UCSD-AML1 (cell line): ENCODE data around the gene CELA1.
"Not testable (repeated sequence)": the region's sequence is repeated elsewhere in the genome, so short reads cannot be mapped to it uniquely, and the experiment has no call there.

Source experiments
- DNase-seq: peaks from one replicate; lab custom pipeline; 2025; ENCODE audit not compliant: unreplicated experiment; lab: John Stamatoyannopoulos, UW

The CELA1 gene

DNA sequence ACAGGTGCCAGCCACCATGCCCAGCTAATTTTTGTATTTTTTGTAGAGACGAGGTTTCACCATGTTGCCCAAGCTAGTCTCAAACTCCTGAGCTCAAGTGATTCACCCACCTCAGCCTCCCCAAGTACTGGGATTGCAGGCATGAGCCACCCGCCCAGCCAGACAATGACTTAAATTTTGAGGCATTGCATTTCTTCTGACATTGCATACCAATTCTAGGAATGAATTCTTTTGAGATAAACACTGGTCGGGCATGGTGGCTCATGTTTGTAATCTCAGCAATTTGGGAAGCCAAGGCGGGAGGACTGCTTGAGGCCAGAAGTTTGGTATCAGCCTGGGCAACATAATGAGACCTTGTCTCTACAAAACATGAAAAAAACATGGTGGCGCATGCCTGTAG lies 2.5 kb upstream of the CELA1 start:
- DNase-seq: no peak

DNA sequence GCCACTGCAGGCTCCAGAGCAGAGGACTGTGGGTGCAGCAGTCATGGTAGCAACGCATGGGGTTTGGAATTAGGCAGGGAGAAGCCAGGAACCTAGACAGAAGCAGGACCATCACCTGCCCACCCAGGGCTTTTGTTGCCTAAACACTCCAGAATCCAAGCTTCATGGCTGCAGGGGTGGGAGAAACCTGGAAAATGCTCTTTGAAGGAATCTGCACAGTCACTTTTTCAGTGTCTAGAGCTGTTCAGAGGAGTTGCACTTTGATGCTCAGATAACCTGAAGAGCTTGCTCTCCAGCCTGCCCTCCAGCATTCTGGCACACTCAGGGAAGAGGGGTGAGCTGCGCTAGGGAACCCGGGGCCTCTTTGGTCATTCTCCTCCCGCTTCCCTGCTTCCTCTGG lies 1.6 kb upstream of the CELA1 start:
- DNase-seq: no peak

DNA sequence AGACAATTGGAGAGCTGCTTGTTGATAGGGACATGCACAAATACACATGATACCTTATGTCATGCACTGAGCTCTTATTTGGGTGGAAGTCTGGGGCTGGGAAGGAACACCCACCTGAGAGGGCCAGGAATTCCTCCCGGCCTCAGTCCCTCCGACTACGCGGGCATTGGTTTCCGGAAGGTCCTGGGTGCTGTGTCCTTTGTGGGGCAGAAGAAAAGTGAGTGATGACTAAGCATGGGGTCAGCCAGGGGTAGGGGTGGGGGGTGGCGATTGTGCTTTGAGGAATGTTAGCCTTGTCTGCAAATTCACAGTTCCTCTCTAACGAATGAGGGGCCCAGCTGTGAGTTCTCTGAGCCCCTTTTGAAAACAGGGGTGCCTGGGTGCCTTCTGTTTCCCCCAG lies 798 bp downstream of the CELA1 start:
- no peak for DNase-seq

DNA sequence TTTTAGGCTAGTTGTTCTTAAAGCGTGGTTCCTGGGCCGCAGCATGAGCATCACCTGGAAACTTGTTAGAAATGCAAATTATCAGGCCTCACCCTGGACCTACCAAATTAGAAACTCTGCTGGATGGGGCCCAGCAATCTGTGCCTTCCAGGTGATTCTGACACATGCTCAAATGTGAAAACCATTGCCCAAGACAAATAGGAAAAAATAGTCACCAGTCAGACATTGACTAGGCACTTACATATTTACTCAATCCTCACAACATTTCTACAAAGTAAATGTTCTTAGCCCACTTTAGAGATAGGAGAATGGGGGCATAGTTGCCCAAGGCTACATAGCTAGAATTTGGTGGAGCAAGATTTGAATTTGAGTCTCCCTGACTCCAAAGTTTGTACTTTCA lies 3.3 kb downstream of the CELA1 start:
- no peak for DNase-seq

DNA sequence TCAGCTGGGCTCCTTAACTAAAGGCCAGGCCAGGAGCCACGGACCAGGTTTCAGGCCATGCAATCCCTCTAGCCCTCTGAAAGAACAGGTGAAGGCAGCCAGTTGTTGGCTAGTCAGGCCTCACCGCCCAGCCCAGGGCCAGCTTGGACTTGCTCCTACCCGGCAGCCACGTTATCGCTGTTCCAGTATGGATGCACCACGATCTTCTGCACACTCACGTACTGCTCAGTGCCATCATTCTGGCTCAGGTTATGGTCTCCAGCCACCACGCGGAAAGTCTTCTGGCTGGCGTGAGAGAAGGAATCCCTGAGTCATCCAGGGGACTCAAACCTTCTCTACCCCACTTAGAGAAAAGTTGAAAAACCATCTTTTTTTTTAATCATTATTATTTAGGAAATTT lies 4.1 kb downstream of the CELA1 start:
- DNase-seq: no peak

- DNase-seq: peak; percentile 64
Observed at GRCh38 chr12:51341251-51342007, 5.0 kb downstream of the CELA1 start.

GRCh38 chr12:51339750-51340149 lies 6.7 kb downstream of the CELA1 start:
- DNase-seq: no peak

DNA sequence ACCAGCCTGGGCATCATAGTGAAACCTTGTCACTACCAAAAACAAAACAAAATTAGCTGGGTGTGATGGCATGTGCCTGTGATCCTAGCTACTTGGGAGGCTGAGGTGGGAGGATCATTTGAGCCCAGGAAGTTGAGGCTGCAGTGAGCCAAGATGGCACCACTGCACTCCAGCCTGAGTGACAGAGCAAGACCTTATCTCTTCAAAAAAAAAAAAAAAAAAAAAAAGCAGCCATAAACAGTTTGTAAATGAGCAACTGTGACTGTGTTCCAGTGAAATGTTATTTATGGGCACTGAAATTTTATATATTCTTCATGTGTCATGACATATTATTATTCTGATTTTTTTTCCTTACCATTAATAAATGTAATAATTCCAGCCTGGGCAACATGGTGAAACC lies 9.1 kb downstream of the CELA1 start:
- DNase-seq: not testable (repeated sequence)

GRCh38 chr12:51335931-51336330 lies 10.5 kb downstream of the CELA1 start:
- DNase-seq: no peak

GRCh38 chr12:51334764-51335163 lies 11.7 kb downstream of the CELA1 start:
- no peak for DNase-seq

GRCh38 chr12:51333536-51333935 lies 12.9 kb downstream of the CELA1 start:
- DNase-seq: no peak

DNA sequence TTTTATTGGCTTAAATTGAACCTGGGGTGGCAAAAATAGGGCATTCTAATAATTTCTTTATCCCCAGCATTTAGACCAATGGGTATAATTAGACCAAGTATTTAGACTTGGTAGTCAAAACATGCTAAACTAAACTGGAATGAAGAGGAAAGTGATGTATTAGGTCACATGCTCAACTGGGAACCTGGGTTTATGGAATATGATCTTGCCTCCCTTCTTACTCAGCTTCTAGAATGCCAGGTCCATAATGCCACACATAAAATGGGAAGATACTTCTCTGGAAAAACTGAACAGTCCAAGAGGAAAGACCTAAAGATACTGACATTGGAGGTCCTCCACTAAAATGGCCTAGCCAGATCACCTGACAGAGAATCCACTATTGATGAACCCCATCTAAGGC lies 16.3 kb downstream of the CELA1 start:
- DNase-seq: no peak

GRCh38 chr12:51329742-51330141 lies 16.7 kb downstream of the CELA1 start:
- no peak for DNase-seq

- DNase-seq: no peak
Observed at GRCh38 chr12:51328587-51328986, 17.9 kb downstream of the CELA1 start.

- DNase-seq: peak; percentile 55
Observed at GRCh38 chr12:51326698-51327439, 19.6 kb downstream of the CELA1 start.

- no peak for DNase-seq
Observed at GRCh38 chr12:51324953-51325352, 21.5 kb downstream of the CELA1 start.

- DNase-seq: peak; percentile 90
Observed at GRCh38 chr12:51323966-51324895, 22.2 kb downstream of the CELA1 start, which contains the start of gene BIN2. Gene BIN2 (minus strand): TSS chr12:51324174. CDS start chr12:51324102, 72 bp downstream.

- DNase-seq: no peak
Observed at GRCh38 chr12:51323317-51323960, 23.0 kb downstream of the CELA1 start.

DNA sequence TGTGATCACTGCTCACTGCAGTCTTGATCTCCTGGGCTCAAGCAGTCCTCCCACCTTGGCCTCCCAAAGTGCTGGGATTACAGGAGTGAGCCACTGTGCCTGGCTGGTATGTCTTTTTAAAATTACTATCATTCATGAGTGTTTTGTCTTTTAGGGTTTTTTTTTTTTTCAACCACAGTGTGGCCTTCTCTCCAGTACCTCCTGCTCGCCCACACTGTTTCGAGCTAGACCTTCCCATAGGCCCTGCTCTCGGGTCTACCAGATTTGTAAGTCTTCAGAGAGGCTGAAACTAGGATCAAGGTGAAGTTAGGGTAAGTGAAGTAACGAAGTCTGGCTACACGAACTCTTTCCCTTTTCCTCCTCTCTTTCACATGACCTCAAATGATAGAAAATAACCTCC lies 24.0 kb downstream of the CELA1 start:
- no peak for DNase-seq

- no peak for DNase-seq
Observed at GRCh38 chr12:51321882-51322281, 24.6 kb downstream of the CELA1 start.
